GM23248 (cell line): ENCODE results near the gene GNAQ.

ENCODE experiments used
- EZH2 ChIP-seq: fragments of 200-600 bp; sonication (generic); IDR thresholded peaks from 2 replicates; pipeline ENCODE4 v1.6.1; 2018; ENCODE audit warnings: antibody characterized with exemption, mild to moderate bottlenecking; ENCODE audit not compliant: insufficient read depth, poor library complexity, severe bottlenecking
- EZH2phosphoT487 ChIP-seq: fragments of 200-600 bp; sonication (generic); IDR thresholded peaks from 2 replicates; pipeline ENCODE4 v1.6.1; 2018; ENCODE audit warnings: antibody characterized with exemption, moderate library complexity, mild to moderate bottlenecking, low read depth; ENCODE audit not compliant: insufficient read depth

DNA sequence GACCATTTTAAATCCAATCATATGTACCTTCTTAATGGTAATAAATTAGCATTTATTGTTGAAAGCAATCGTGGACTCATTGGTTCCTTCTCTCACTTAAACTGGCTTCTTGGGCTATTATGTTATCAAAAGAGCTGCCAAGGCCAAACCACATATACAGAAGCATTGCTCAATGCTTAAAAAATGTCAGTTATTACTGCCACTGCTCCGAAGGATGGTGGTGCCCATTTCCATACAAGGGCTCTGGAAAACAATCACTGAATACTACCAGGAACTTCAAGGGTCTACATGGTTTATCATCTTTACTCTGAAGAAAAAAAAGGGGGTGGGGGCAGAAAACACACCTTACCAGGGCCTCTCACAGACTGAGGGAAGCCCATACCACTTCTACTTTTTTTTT is 104.3 kb downstream of the GNAQ start:
- no peak for TF ChIP-seq EZH2
- TF ChIP-seq EZH2phosphoT487 = no peak
